ENCODE results near the gene AGER.
A peak's percentile ranks its signal among the peaks of the same experiment; 100 is the strongest.

AGER gene

DNA sequence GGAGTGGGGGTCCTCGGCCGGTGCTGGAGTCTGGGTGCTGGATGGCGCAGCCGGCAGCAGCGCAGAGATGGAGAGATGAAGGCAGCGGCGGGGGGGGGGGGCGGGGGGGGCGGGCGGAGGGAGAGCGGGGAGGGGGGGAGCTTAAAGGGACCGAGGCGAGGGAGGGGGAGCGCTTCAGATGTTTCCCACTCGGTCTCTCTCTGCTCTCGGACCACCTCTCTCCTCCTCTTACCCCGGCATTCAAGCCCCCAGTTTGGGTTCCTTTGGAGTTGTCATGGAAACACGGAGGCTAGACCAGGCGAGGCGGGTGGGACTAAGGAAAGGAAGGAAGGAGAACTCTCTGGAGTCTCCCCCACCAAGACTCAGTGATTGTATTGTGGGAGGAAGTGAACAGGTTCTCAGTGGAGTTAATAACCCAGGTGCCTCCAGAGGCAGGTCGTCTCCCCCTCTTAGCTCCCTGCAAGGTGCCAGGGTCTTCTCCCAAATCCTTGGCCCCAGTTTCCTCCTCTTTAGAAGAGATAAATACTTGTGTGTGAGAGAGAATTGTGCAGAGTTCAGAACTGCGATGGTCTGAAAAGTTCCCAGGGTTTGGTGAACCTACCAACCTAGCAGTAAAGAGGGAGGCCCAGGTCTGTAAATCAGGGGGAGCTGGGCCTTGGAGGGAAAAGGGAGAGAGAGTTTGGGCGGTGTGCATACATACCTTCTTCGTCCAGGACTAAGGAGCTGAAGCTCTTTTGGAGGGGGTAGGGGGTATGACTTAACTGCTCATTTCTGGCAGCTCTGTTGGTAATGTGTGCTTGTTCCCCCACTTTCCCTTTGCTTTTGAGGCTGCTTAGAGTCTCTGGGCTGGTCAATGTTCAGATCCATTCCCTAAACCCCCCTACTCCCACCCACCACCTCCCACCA, 31.9 kb downstream of the AGER start, which contains the start of gene PRRT1:
Gene PRRT1 (minus strand): TSS at position 77 of the 906 bp plus-strand sequence. CDS start 112 bp downstream, outside the sequence.
- Mint-ChIP-seq H3K27me3 (ENCODE audit: low read depth) (peaks cover 14% of the 10 kb centered on the region), H3K27ac (peak within 1 kb of the TSS; percentile 93 to 98 (median 98)), H3K36me3 (ENCODE audit: low read depth) (peaks cover 12% of the 10 kb centered on the region), H3K4me3 (peak within 1 kb of the TSS; percentile 98), H3K4me1 (peaks cover 52% of the 10 kb centered on the region), H3K9me3 (no peaks in the 10 kb centered on the region)
- TF ChIP-seq, protein P1, sequence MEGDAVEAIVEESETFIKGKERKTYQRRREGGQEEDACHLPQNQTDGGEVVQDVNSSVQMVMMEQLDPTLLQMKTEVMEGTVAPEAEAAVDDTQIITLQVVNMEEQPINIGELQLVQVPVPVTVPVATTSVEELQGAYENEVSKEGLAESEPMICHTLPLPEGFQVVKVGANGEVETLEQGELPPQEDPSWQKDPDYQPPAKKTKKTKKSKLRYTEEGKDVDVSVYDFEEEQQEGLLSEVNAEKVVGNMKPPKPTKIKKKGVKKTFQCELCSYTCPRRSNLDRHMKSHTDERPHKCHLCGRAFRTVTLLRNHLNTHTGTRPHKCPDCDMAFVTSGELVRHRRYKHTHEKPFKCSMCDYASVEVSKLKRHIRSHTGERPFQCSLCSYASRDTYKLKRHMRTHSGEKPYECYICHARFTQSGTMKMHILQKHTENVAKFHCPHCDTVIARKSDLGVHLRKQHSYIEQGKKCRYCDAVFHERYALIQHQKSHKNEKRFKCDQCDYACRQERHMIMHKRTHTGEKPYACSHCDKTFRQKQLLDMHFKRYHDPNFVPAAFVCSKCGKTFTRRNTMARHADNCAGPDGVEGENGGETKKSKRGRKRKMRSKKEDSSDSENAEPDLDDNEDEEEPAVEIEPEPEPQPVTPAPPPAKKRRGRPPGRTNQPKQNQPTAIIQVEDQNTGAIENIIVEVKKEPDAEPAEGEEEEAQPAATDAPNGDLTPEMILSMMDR (IDR thresholded peaks at IDR 0.05; ENCODE audit: unreplicated experiment in 3 of 3): no peak

DNA sequence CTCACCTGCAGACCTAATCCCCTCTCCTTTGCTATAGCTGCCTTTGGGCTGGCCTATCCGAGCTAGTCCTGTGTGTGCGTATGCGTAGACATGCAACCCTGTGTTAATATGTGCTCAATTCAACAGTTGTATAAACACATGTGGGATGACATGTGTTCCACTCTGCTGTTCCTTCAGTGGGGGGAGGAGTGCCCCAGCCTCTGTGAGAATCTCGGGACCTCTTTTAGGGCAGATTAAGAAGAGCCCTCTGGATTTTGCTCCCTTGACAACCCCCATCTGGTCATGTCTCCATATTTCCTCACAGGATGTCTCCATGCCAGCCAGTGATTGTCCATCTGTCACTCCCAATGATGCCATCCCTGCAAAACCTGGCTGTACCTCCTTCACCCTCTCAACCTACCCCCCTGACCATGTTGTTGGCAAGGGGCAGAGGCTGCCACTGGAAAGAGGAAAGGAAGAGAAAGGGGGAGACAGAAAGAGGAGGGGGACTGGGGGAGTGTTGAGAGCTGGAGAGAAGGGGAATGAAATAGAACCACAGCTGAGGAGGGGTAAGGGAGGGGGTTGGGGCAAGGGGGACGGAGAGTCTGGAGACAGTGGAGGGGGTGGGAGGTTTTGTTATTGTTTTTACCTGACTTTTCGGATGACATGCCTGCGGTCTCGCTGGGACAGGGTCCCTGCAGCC, 32.7 kb downstream of the AGER start:
- Mint-ChIP-seq H3K4me3 (peak overlapping the region; percentile 98), H3K36me3 (ENCODE audit: low read depth) (peaks cover 12% of the 10 kb centered on the region), H3K4me1 (peaks cover 57% of the 10 kb centered on the region), H3K27ac (peak overlapping the region; percentile 71 to 91 (median 76)), H3K9me3 (no peaks in the 10 kb centered on the region), H3K27me3 (ENCODE audit: low read depth) (peaks cover 14% of the 10 kb centered on the region)
- TF ChIP-seq, protein P1 (IDR thresholded peaks at IDR 0.05; ENCODE audit: unreplicated experiment in 3 of 3): no peak

DNA sequence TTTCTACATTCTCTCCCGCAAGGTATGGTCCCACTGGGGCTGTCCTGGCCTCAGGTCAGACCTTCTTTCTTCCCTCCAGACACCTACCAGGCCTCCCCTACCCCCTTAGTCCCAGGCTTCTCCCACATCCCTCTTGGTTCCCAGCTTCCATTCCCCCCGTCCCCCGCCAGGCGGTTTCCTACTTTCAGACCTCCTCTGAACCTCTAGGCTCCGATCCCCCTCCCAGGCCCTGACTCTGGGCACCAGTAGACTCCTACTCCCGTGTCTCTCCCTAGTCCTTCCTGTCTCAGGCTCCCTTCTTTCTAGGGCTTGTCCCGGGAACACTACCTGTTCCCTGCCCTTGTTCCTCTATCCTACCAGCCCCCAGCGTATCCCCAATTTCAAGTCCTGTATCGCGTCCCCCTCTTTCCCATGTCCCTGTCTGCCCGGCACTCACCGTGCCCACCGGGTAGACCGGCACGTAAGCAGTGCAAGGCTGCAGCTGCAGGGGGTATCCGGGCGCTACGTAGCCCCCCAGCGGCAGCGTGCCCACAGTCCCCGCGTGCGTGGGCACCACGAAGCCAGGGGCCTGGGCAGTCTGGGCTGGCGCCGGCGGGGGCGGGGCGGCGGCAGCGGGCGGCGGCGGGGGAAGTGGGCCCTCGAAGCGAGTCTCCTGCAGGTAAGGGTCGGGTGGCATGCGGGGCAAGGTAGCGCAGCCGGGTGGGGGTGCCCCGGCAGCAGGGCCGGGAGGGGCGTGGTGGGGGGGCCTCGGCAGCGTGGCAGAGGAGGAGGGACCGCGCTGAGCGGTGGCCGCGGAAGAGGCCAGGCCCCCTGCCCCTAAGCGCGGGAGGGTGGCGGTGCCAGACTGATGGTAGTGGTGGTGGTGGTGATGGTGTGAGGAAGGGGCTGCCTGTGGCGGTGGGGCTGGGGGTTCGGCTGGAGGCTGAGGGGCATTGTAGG, 33.9 kb downstream of the AGER start:
- peak overlapping the region; percentile 98 for H3K4me3 Mint-ChIP-seq
- no peaks in the 10 kb centered on the region for H3K9me3 Mint-ChIP-seq
- H3K36me3 Mint-ChIP-seq (ENCODE audit: low read depth): peaks cover 7% of the 10 kb centered on the region
- peak overlapping the region; percentile 71 to 91 (median 76) for H3K27ac Mint-ChIP-seq
- H3K27me3 Mint-ChIP-seq (ENCODE audit: low read depth): peaks cover 18% of the 10 kb centered on the region
- peaks cover 53% of the 10 kb centered on the region for H3K4me1 Mint-ChIP-seq
- TF ChIP-seq, protein P1 (IDR thresholded peaks at IDR 0.05; ENCODE audit: unreplicated experiment in 3 of 3): no peak

DNA sequence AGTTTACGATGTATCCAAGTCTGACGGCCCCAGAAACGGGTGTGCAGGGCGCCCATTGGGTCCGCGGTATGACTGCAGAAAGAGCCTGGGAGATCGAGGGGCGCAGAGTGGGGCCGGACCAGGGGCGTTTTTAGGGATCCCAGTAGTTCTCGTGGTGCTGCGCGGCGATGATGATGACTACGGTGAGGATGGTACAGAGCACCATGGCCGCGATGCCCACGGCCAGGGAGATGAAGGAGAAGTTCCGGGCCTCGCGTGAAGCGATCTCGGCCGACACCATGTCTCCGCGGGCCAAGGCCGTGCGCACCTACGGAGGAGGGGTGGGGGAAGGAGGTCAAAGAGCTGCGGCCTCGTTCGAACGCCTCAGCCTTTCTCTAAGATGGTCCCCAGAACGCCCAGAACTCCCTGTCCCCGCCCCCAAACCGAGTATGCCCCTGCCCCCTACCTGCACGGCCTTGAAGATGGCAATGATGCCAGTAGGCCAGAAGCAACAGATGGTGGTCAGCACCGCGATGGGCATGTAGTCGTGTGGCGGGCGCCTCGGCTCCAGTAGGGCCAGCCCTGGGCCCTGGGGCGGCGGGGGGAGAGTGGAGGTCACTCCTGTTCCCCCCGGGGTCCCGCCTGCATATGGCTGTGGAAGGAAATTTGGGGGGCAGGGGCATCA, 34.8 kb downstream of the AGER start:
- Mint-ChIP-seq H3K27ac (no peak overlapping the region), H3K36me3 (ENCODE audit: low read depth) (peaks cover 6% of the 10 kb centered on the region), H3K9me3 (no peaks in the 10 kb centered on the region), H3K4me3 (peak overlapping the region in 2 of 3 experiments; percentile 3 to 28), H3K27me3 (ENCODE audit: low read depth) (peaks cover 18% of the 10 kb centered on the region), H3K4me1 (peaks cover 43% of the 10 kb centered on the region)
- TF ChIP-seq, protein P1 (IDR thresholded peaks at IDR 0.05; ENCODE audit: unreplicated experiment in 3 of 3): no peak
